Measurements from ENCODE around the gene COL6A5. TPM values are rescaled to one million over a fixed set of nuclear protein-coding genes. Genes with fewer than 3 reads are reported as not detected.

The COL6A5 gene
- polyA plus RNA-seq, 3 donors, result not detected

- no peaks in the 10 kb centered on the region for H3K9me3 Mint-ChIP-seq
- no peaks in the 10 kb centered on the region for H3K4me1 Mint-ChIP-seq
- Histone ChIP-seq H4K20me1 (ENCODE audit: insufficient read depth, low read length) (no peaks in the 10 kb centered on the region), H3K4me3 (replicated peaks in 1 of 3; ENCODE audit: low read depth in 2 of 3, low read length in 3 of 3) (no peak overlapping the region), H3K27ac (ENCODE audit: low read depth in 1 of 2, low read length in 2 of 2) (no peak overlapping the region), H3K27me3 (ENCODE audit: control insufficient read depth in 2 of 2, insufficient read depth in 2 of 2, low read length in 2 of 2) (no peaks in the 10 kb centered on the region), H3K9ac (ENCODE audit: insufficient read depth, low read length, poor library complexity, severe bottlenecking) (no peak overlapping the region), H3K4me2 (replicated peaks; ENCODE audit: extremely low read depth, low read length, poor library complexity, severe bottlenecking) (no peak overlapping the region), H3K4me1 (ENCODE audit: control insufficient read depth in 1 of 2, insufficient read depth in 2 of 2, low read length in 2 of 2) (no peaks in the 10 kb centered on the region), H3K9me3 (replicated peaks in 1 of 2; ENCODE audit: control insufficient read depth in 1 of 2, insufficient read depth in 1 of 2, low read length in 2 of 2) (no peaks in the 10 kb centered on the region), H3K36me3 (replicated peaks in 1 of 2; ENCODE audit: control insufficient read depth in 1 of 2, insufficient read depth in 2 of 2, low read length in 2 of 2) (no peaks in the 10 kb centered on the region), H3K79me2 (ENCODE audit: insufficient read depth, low read length) (no peaks in the 10 kb centered on the region), H2AFZ (ENCODE audit: insufficient read depth, low read depth, low read length, poor library complexity, severe bottlenecking) (no peak overlapping the region)
- intact Hi-C loops (cut with micrococcal nuclease), result no loop called here
- H3K36me3 Mint-ChIP-seq, result no peaks in the 10 kb centered on the region
- peaks cover 0 to 2% (median 2%) of the 10 kb centered on the region in 3 donors for H3K27me3 Mint-ChIP-seq (ENCODE audit: low read depth in 3 of 3)
- no peak overlapping the region for H3K27ac Mint-ChIP-seq
- TF ChIP-seq, protein P1, sequence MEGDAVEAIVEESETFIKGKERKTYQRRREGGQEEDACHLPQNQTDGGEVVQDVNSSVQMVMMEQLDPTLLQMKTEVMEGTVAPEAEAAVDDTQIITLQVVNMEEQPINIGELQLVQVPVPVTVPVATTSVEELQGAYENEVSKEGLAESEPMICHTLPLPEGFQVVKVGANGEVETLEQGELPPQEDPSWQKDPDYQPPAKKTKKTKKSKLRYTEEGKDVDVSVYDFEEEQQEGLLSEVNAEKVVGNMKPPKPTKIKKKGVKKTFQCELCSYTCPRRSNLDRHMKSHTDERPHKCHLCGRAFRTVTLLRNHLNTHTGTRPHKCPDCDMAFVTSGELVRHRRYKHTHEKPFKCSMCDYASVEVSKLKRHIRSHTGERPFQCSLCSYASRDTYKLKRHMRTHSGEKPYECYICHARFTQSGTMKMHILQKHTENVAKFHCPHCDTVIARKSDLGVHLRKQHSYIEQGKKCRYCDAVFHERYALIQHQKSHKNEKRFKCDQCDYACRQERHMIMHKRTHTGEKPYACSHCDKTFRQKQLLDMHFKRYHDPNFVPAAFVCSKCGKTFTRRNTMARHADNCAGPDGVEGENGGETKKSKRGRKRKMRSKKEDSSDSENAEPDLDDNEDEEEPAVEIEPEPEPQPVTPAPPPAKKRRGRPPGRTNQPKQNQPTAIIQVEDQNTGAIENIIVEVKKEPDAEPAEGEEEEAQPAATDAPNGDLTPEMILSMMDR (IDR thresholded peaks at IDR 0.05), result no peak
- no peak overlapping the region for H3K4me3 Mint-ChIP-seq
- no peak for DNase-seq
- WGBS (ENCODE audit: insufficient coverage), result 86% methylated on average over 3 of the region's 5 CpGs
Observed at GRCh38 chr3:130462089-130462488, 116.6 kb downstream of the COL6A5 start.

- Histone ChIP-seq H3K4me3 (replicated peaks in 1 of 3; ENCODE audit: low read depth in 2 of 3, low read length in 3 of 3) (no peak overlapping the region), H2AFZ (ENCODE audit: insufficient read depth, low read depth, low read length, poor library complexity, severe bottlenecking) (no peak overlapping the region), H4K20me1 (ENCODE audit: insufficient read depth, low read length) (no peaks in the 10 kb centered on the region), H3K4me2 (replicated peaks; ENCODE audit: extremely low read depth, low read length, poor library complexity, severe bottlenecking) (no peak overlapping the region), H3K27me3 (ENCODE audit: control insufficient read depth in 2 of 2, insufficient read depth in 2 of 2, low read length in 2 of 2) (no peaks in the 10 kb centered on the region), H3K9ac (ENCODE audit: insufficient read depth, low read length, poor library complexity, severe bottlenecking) (no peak overlapping the region), H3K27ac (ENCODE audit: low read depth in 1 of 2, low read length in 2 of 2) (no peak overlapping the region), H3K9me3 (replicated peaks in 1 of 2; ENCODE audit: control insufficient read depth in 1 of 2, insufficient read depth in 1 of 2, low read length in 2 of 2) (no peaks in the 10 kb centered on the region), H3K79me2 (ENCODE audit: insufficient read depth, low read length) (no peaks in the 10 kb centered on the region), H3K36me3 (replicated peaks in 1 of 2; ENCODE audit: control insufficient read depth in 1 of 2, insufficient read depth in 2 of 2, low read length in 2 of 2) (no peaks in the 10 kb centered on the region), H3K4me1 (ENCODE audit: control insufficient read depth in 1 of 2, insufficient read depth in 2 of 2, low read length in 2 of 2) (no peaks in the 10 kb centered on the region)
- Mint-ChIP-seq H3K36me3 (no peaks in the 10 kb centered on the region), H3K27ac (no peak overlapping the region), H3K4me3 (no peak overlapping the region), H3K4me1 (no peaks in the 10 kb centered on the region), H3K27me3 (ENCODE audit: low read depth in 3 of 3) (peaks cover 0 to 2% (median 0%) of the 10 kb centered on the region in 3 donors), H3K9me3 (no peaks in the 10 kb centered on the region)
- WGBS (ENCODE audit: insufficient coverage), result no CpG with 5 or more reads among the region's 1 CpG
- no peak for DNase-seq
- TF ChIP-seq, protein P1 (IDR thresholded peaks at IDR 0.05), result no peak
- intact Hi-C loops (cut with micrococcal nuclease), result no loop called here
Observed at GRCh38 chr3:130463221-130463620, 117.7 kb downstream of the COL6A5 start.

Measured in CD14-positive monocyte (primary cell).